HepG2 (cell line): ENCODE measurements around the gene SMAD3. TPM values are rescaled to one million over a fixed set of nuclear protein-coding genes. Genes with fewer than 3 reads are reported as not detected.

Experiments used
- ATRX ChIP-seq: sonication (generic); formaldehyde crosslinking; IDR thresholded peaks from 2 replicates; pipeline ENCODE4 v1.4.0; 2020; ENCODE audit warnings: missing genetic modification reagents, borderline replicate concordance
- FOSL2 ChIP-seq: sonication (generic); formaldehyde crosslinking; IDR thresholded peaks from 2 replicates; pipeline ENCODE4 v1.4.0; 2020; ENCODE audit warnings: missing genetic modification reagents
- FOXA3 ChIP-seq: IDR thresholded peaks from 2 replicates; pipeline ENCODE4 v1.6.1; 2016; ENCODE audit warnings: missing genetic modification reagents, missing compliant biosample characterization
- GABPB1 ChIP-seq: IDR thresholded peaks from 2 replicates; pipeline ENCODE4 v1.6.1; 2016; ENCODE audit warnings: mild to moderate bottlenecking, missing genetic modification reagents, moderate library complexity, missing compliant biosample characterization
- HNF4G ChIP-seq, 2 experiments: sonication (generic) in 1 of 2; formaldehyde crosslinking in 1 of 2; IDR thresholded peaks; 2 replicates each; pipeline versions ENCODE4 v1.4.0 to v1.6.1; 2011 to 2020; ENCODE audit warnings: borderline replicate concordance in 2 of 2, low read depth in 2 of 2, mild to moderate bottlenecking in 2 of 2, low read length in 1 of 2, missing genetic modification reagents in 1 of 2, moderate library complexity in 1 of 2
- KDM1A ChIP-seq: IDR thresholded peaks from 2 replicates; pipeline ENCODE4 v1.6.1; 2016; ENCODE audit warnings: missing compliant biosample characterization
- NFKBIZ ChIP-seq: IDR thresholded peaks from 2 replicates; pipeline ENCODE4 v1.6.1; 2018; ENCODE audit warnings: missing genetic modification reagents, missing compliant biosample characterization
- NR2F6 ChIP-seq, 2 experiments: IDR thresholded peaks; 2 replicates each; pipeline ENCODE4 v1.6.1; 2016; ENCODE audit warnings: antibody characterized with exemption in 1 of 2, mild to moderate bottlenecking in 1 of 2
- NR3C1 ChIP-seq: sonication (generic); formaldehyde crosslinking; IDR thresholded peaks from 2 replicates; pipeline ENCODE4 v1.4.0; 2020; ENCODE audit warnings: missing genetic modification reagents
- SOX13 ChIP-seq, 3 experiments: fragments of 450-650 bp in 1 of 3; sonication (generic) in 1 of 3; formaldehyde crosslinking in 1 of 3; IDR thresholded peaks in 2 of 3; conservative IDR thresholded peaks in 1 of 3; 2 replicates each; pipeline versions ENCODE4 v1.5.0 to v1.6.1; 2016 to 2020; ENCODE audit warnings: antibody characterized with exemption in 1 of 3, mild to moderate bottlenecking in 1 of 3, missing compliant biosample characterization in 1 of 3, missing genetic modification reagents in 1 of 3, moderate library complexity in 1 of 3
- TFE3 ChIP-seq: IDR thresholded peaks from 2 replicates; pipeline ENCODE4 v1.6.1; 2016
- ZNF281 ChIP-seq: sonication (generic); formaldehyde crosslinking; IDR thresholded peaks from 2 replicates; pipeline ENCODE4 v1.4.0; 2020; ENCODE audit warnings: missing genetic modification reagents, borderline replicate concordance
- ZNF629 ChIP-seq: sonication (generic); formaldehyde crosslinking; conservative IDR thresholded peaks from 2 replicates; pipeline ENCODE4 v1.5.0; 2020; ENCODE audit warnings: missing genetic modification reagents
- ZNF644 ChIP-seq: IDR thresholded peaks from 2 replicates; pipeline ENCODE4 v1.6.1; 2016; ENCODE audit warnings: low read depth
- ZSCAN12 ChIP-seq: sonication (generic); formaldehyde crosslinking; IDR thresholded peaks from 2 replicates; pipeline ENCODE4 v1.9.0; 2021; ENCODE audit warnings: mild to moderate bottlenecking, missing genetic modification reagents
- ZZZ3 ChIP-seq: sonication (generic); formaldehyde crosslinking; IDR thresholded peaks from 2 replicates; pipeline ENCODE4 v1.4.0; 2020; ENCODE audit warnings: missing genetic modification reagents, mild to moderate bottlenecking, borderline replicate concordance
- polyA plus RNA-seq, 8 experiments: library from polyadenylated mRNA; depleted of rRNA in 3 of 8; stranded (reverse) in 7 of 8; unstranded in 1 of 8; fragments of >200 nt; fragmentation: Illumina TruSeq in 4 of 8; extraction: Trizol in 4 of 8; gene quantifications; 2 replicates each; pipeline versions ENCODE4 v1.2.1 to v1.2.3, GENCODE V29; 2011 to 2016; ENCODE audit warnings: low read depth in 4 of 8, missing spikeins in 1 of 8, mixed read lengths in 1 of 8; ENCODE audit not compliant: insufficient read depth in 1 of 8
- total RNA-seq, 5 experiments: library from RNA; depleted of rRNA; stranded (reverse); fragments of >200 nt; fragmentation: Illumina TruSeq; extraction: Trizol; gene quantifications; 2 replicates each; pipeline ENCODE4 v1.2.3, GENCODE V29; 2016; ENCODE audit warnings: low read depth in 1 of 5
- TF ChIP-seq, protein P1 (sequence below): sonication (generic); formaldehyde crosslinking; IDR thresholded peaks from 2 replicates; pipeline ENCODE4 v1.8.0; 2022; ENCODE audit warnings: mild to moderate bottlenecking, missing genetic modification reagents; ENCODE audit not compliant: insufficient replicate concordance

The SMAD3 gene
- total and polyA plus RNA-seq, 2 of the 13 experiments (the other 11 are each of a cell fraction or from before 2014, with no cell fraction given) = 8.6 to 56.3 TPM

GRCh38 chr15:67109141-67110034, 44.0 kb downstream of the SMAD3 start (continued):
- TF ChIP-seq HNF4G (IDR thresholded peaks at IDR 0.05; ENCODE audit: borderline replicate concordance, low read depth, low read length) = peak; percentile 13; the same call in 1 of the 2 replicates
- no peak for TF ChIP-seq HNF4G (CRISPR knock-in tag; IDR thresholded peaks at IDR 0.05; ENCODE audit: borderline replicate concordance, low read depth)
- TF ChIP-seq ZNF629 (CRISPR knock-in tag) = peak; percentile 93
- no peak for TF ChIP-seq NR3C1 (CRISPR knock-in tag)
- TF ChIP-seq GABPB1 (CRISPR knock-in tag) = peak; percentile 68
- peak; percentile 42; the same call in 1 of the 2 replicates for TF ChIP-seq ZNF644 (CRISPR knock-in tag)
- TF ChIP-seq NR2F6 (IDR thresholded peaks at IDR 0.05) = no peak
- TF ChIP-seq NR2F6 (CRISPR knock-in tag; IDR thresholded peaks at IDR 0.05) = peak; percentile 53; the same call in 1 of the 2 replicates
- TF ChIP-seq TFE3 = no peak
- peak; percentile 21; the same call in 1 of the 2 replicates for TF ChIP-seq ZNF281 (CRISPR knock-in tag)
- no peak for TF ChIP-seq ATRX (CRISPR knock-in tag)
- peak; percentile 74 for TF ChIP-seq FOSL2
- no peak for TF ChIP-seq ZZZ3 (CRISPR knock-in tag)
- TF ChIP-seq FOXA3 (CRISPR knock-in tag) = 0 out of 2 replicates have a peak, but pooled peaks have one; percentile 33
- TF ChIP-seq KDM1A = peak; percentile 72; the same call in 1 of the 2 replicates
- TF ChIP-seq SOX13 (IDR thresholded peaks at IDR 0.05) = no peak
- peak in 1 of 2 experiments; percentile 41; a peak in 1 of 4 replicates for TF ChIP-seq SOX13 (CRISPR knock-in tag; conservative IDR thresholded peaks at IDR 0.05 in 1 of 2, IDR thresholded peaks at IDR 0.05 in 1 of 2)
- no peak for TF ChIP-seq ZSCAN12 (CRISPR knock-in tag)
- TF ChIP-seq NFKBIZ = no peak
- TF ChIP-seq, protein P1, sequence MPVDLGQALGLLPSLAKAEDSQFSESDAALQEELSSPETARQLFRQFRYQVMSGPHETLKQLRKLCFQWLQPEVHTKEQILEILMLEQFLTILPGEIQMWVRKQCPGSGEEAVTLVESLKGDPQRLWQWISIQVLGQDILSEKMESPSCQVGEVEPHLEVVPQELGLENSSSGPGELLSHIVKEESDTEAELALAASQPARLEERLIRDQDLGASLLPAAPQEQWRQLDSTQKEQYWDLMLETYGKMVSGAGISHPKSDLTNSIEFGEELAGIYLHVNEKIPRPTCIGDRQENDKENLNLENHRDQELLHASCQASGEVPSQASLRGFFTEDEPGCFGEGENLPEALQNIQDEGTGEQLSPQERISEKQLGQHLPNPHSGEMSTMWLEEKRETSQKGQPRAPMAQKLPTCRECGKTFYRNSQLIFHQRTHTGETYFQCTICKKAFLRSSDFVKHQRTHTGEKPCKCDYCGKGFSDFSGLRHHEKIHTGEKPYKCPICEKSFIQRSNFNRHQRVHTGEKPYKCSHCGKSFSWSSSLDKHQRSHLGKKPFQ = no peak
